Measurements from ENCODE around the gene TTLL11.
"Not testable (repeated sequence)": the region's sequence is repeated elsewhere in the genome, so short reads cannot be mapped to it uniquely, and the experiment has no call there.

TTLL11 gene

GRCh38 chr9:121981118-121981883 lies 111.8 kb downstream of the TTLL11 start:
- H3K4me2 ChIP-seq (ENCODE audit: low read depth, low read length, poor library complexity, severe bottlenecking) = no peak overlapping the region
- TF ChIP-seq, protein P1, sequence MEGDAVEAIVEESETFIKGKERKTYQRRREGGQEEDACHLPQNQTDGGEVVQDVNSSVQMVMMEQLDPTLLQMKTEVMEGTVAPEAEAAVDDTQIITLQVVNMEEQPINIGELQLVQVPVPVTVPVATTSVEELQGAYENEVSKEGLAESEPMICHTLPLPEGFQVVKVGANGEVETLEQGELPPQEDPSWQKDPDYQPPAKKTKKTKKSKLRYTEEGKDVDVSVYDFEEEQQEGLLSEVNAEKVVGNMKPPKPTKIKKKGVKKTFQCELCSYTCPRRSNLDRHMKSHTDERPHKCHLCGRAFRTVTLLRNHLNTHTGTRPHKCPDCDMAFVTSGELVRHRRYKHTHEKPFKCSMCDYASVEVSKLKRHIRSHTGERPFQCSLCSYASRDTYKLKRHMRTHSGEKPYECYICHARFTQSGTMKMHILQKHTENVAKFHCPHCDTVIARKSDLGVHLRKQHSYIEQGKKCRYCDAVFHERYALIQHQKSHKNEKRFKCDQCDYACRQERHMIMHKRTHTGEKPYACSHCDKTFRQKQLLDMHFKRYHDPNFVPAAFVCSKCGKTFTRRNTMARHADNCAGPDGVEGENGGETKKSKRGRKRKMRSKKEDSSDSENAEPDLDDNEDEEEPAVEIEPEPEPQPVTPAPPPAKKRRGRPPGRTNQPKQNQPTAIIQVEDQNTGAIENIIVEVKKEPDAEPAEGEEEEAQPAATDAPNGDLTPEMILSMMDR (conservative IDR thresholded peaks at IDR 0.05; ENCODE audit: low read length) = no peak
- TF ChIP-seq EZH2phosphoT487 (IDR thresholded peaks at IDR 0.05; ENCODE audit: borderline replicate concordance) = no peak
- no peaks in the 10 kb centered on the region for H3K9me3 ChIP-seq (ENCODE audit: insufficient read depth, low read depth, low read length)
- no peaks in the 10 kb centered on the region for H3F3A ChIP-seq (ENCODE audit: low read depth)
- H3K79me2 ChIP-seq (ENCODE audit: insufficient read depth, low read length) = no peaks in the 10 kb centered on the region
- no peaks in the 10 kb centered on the region for H3K9me2 ChIP-seq (replicated peaks; ENCODE audit: low read depth, low read length)
- H3K27me3 ChIP-seq (ENCODE audit: insufficient read depth, low read length, poor library complexity, severe bottlenecking) = no peaks in the 10 kb centered on the region
- no peak overlapping the region for H2AFZ ChIP-seq (ENCODE audit: low read length)
- H4K20me1 ChIP-seq (ENCODE audit: insufficient read depth, low read length, poor library complexity, severe bottlenecking) = no peaks in the 10 kb centered on the region
- H3K4me1 ChIP-seq (ENCODE audit: insufficient read depth, low read length, poor library complexity, severe bottlenecking) = no peaks in the 10 kb centered on the region
- H3K36me3 ChIP-seq (ENCODE audit: insufficient read depth, low read length) = no peaks in the 10 kb centered on the region
- H3K9ac ChIP-seq (ENCODE audit: low read depth, low read length, poor library complexity, severe bottlenecking) = no peak overlapping the region
- H3K4me3 ChIP-seq (ENCODE audit: low read length, poor library complexity, severe bottlenecking) = no peak overlapping the region

DNA sequence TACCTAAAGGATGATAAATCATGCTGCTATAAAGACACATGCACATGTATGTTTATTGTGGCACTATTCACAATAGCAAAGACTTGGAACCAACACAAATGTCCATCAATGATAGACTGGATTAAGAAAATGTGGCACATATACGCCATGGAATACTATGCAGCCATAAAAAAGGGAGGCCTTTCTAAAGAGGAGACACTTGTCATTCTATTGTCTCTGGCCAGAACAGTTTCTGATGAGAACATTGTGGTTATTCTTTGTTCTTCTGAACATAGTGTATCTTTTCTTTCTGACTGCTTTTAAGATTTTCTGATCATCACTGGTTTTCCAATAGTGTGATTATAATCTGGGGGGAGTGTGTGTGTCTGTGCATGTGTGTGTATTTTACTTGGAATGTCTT lies 112.4 kb downstream of the TTLL11 start:
- H3K9me2 ChIP-seq (replicated peaks; ENCODE audit: low read depth, low read length); H2AFZ ChIP-seq (ENCODE audit: low read length); H4K20me1 ChIP-seq (ENCODE audit: insufficient read depth, low read length, poor library complexity, severe bottlenecking); H3K9ac ChIP-seq (ENCODE audit: low read depth, low read length, poor library complexity, severe bottlenecking); H3K36me3 ChIP-seq (ENCODE audit: insufficient read depth, low read length); H3K4me3 ChIP-seq (ENCODE audit: low read length, poor library complexity, severe bottlenecking); H3F3A ChIP-seq (ENCODE audit: low read depth); H3K4me2 ChIP-seq (ENCODE audit: low read depth, low read length, poor library complexity, severe bottlenecking); H3K9me3 ChIP-seq (ENCODE audit: insufficient read depth, low read depth, low read length); H3K27me3 ChIP-seq (ENCODE audit: insufficient read depth, low read length, poor library complexity, severe bottlenecking); H3K4me1 ChIP-seq (ENCODE audit: insufficient read depth, low read length, poor library complexity, severe bottlenecking); H3K79me2 ChIP-seq (ENCODE audit: insufficient read depth, low read length): not testable (repeated sequence)

DNA sequence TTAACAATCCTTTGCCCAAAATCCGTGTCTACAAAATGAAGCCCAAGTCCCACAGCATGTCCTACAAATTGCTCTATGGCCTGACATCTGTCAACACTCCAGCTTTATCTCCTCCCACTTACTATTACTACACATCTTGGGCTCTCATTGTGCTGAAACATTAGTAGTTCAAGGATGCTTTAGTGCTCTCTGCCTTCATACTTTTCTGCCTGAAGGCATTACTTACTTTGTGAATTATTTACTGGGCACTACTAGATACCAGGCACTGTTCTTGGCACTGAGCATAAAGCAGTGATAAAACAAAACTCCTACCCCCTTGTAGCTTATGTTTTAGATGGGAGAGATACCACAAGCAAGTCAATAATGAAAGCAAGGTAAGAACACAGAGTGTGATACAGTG lies 113.4 kb downstream of the TTLL11 start:
- Histone ChIP-seq H3K9ac (ENCODE audit: low read depth, low read length, poor library complexity, severe bottlenecking) (no peak overlapping the region), H3K27me3 (ENCODE audit: insufficient read depth, low read length, poor library complexity, severe bottlenecking) (no peaks in the 10 kb centered on the region), H3F3A (ENCODE audit: low read depth) (no peaks in the 10 kb centered on the region), H3K9me2 (replicated peaks; ENCODE audit: low read depth, low read length) (no peaks in the 10 kb centered on the region), H3K9me3 (ENCODE audit: insufficient read depth, low read depth, low read length) (no peaks in the 10 kb centered on the region), H3K4me1 (ENCODE audit: insufficient read depth, low read length, poor library complexity, severe bottlenecking) (no peaks in the 10 kb centered on the region), H3K4me2 (ENCODE audit: low read depth, low read length, poor library complexity, severe bottlenecking) (no peak overlapping the region), H3K4me3 (ENCODE audit: low read length, poor library complexity, severe bottlenecking) (no peak overlapping the region), H4K20me1 (ENCODE audit: insufficient read depth, low read length, poor library complexity, severe bottlenecking) (no peaks in the 10 kb centered on the region), H3K36me3 (ENCODE audit: insufficient read depth, low read length) (no peaks in the 10 kb centered on the region), H2AFZ (ENCODE audit: low read length) (no peak overlapping the region), H3K79me2 (ENCODE audit: insufficient read depth, low read length) (no peaks in the 10 kb centered on the region)
- no peak for TF ChIP-seq EZH2phosphoT487 (IDR thresholded peaks at IDR 0.05; ENCODE audit: borderline replicate concordance)
- TF ChIP-seq, protein P1 (conservative IDR thresholded peaks at IDR 0.05; ENCODE audit: low read length) = no peak

- H3K9me2 ChIP-seq (replicated peaks; ENCODE audit: low read depth, low read length) = no peaks in the 10 kb centered on the region
- H3K36me3 ChIP-seq (ENCODE audit: insufficient read depth, low read length) = no peaks in the 10 kb centered on the region
- no peak for TF ChIP-seq EZH2phosphoT487 (IDR thresholded peaks at IDR 0.05; ENCODE audit: borderline replicate concordance)
- TF ChIP-seq, protein P1 (conservative IDR thresholded peaks at IDR 0.05; ENCODE audit: low read length) = no peak
- H3K4me3 ChIP-seq (ENCODE audit: low read length, poor library complexity, severe bottlenecking) = no peak overlapping the region
- H3K4me1 ChIP-seq (ENCODE audit: insufficient read depth, low read length, poor library complexity, severe bottlenecking) = no peaks in the 10 kb centered on the region
- H3K9me3 ChIP-seq (ENCODE audit: insufficient read depth, low read depth, low read length) = no peaks in the 10 kb centered on the region
- no peaks in the 10 kb centered on the region for H3F3A ChIP-seq (ENCODE audit: low read depth)
- H3K4me2 ChIP-seq (ENCODE audit: low read depth, low read length, poor library complexity, severe bottlenecking) = no peak overlapping the region
- H3K27me3 ChIP-seq (ENCODE audit: insufficient read depth, low read length, poor library complexity, severe bottlenecking) = no peaks in the 10 kb centered on the region
- no peaks in the 10 kb centered on the region for H3K79me2 ChIP-seq (ENCODE audit: insufficient read depth, low read length)
- no peak overlapping the region for H3K9ac ChIP-seq (ENCODE audit: low read depth, low read length, poor library complexity, severe bottlenecking)
- H2AFZ ChIP-seq (ENCODE audit: low read length) = no peak overlapping the region
- no peaks in the 10 kb centered on the region for H4K20me1 ChIP-seq (ENCODE audit: insufficient read depth, low read length, poor library complexity, severe bottlenecking)
These were observed 116.4 kb downstream of the TTLL11 start for GRCh38 chr9:121976751-121977150.

Measured in Loucy (cell line).